ENCODE results near the gene CEP63. TPM values are rescaled to one million over a fixed set of nuclear protein-coding genes. Genes with fewer than 3 reads are reported as not detected.
"Not testable (repeated sequence)": the region's sequence is repeated elsewhere in the genome, so short reads cannot be mapped to it uniquely, and the experiment has no call there.

CEP63 gene
- total and polyA plus RNA-seq, 9 donors = 16.6 to 74.1 (median 22.2) TPM

GRCh38 chr3:134544316-134544715 is 58.5 kb downstream of the CEP63 start:
- no peaks in the 10 kb centered on the region for H3K4me1 ChIP-seq (ENCODE audit: insufficient read depth)
- DNase-seq = no peak
- no peaks in the 10 kb centered on the region for H3K27me3 ChIP-seq
- H3K36me3 ChIP-seq = no peaks in the 10 kb centered on the region
- H3K27ac ChIP-seq = no peak overlapping the region
- no peak overlapping the region for H3K4me3 ChIP-seq
- H3K9me3 ChIP-seq = no peaks in the 10 kb centered on the region
- TF ChIP-seq CTCF (IDR thresholded peaks at IDR 0.05) (no peak), POLR2A (IDR thresholded peaks at IDR 0.05) (no peak), EP300 (IDR thresholded peaks at IDR 0.05) (no peak)
- 91 to 96% (median 92%) methylated on average over 2 of the region's 2 CpGs for WGBS, 3 donors
- intact Hi-C loops (cut with DNase I) = no loop called here

- H3K36me3 ChIP-seq; H3K9me3 ChIP-seq; intact Hi-C loops (cut with DNase I); H3K27me3 ChIP-seq; H3K4me1 ChIP-seq (ENCODE audit: insufficient read depth); DNase-seq; H3K27ac ChIP-seq; H3K4me3 ChIP-seq: not testable (repeated sequence)
- 88 to 98% (median 89%) methylated on average over 12 of the region's 12 CpGs for WGBS, 3 donors
Measured at GRCh38 chr3:134544783-134545182, 58.9 kb downstream of the CEP63 start.

GRCh38 chr3:134545818-134546217 is 60.0 kb downstream of the CEP63 start:
- Histone ChIP-seq H3K4me1 (ENCODE audit: insufficient read depth) (no peaks in the 10 kb centered on the region), H3K9me3 (no peaks in the 10 kb centered on the region), H3K27ac (no peak overlapping the region), H3K36me3 (no peaks in the 10 kb centered on the region), H3K27me3 (no peaks in the 10 kb centered on the region), H3K4me3 (no peak overlapping the region)
- WGBS, 3 donors = 97 to 99% (median 97%) methylated on average over 2 of the region's 2 CpGs
- intact Hi-C loops (cut with DNase I) = no loop called here
- TF ChIP-seq POLR2A (IDR thresholded peaks at IDR 0.05) (no peak), EP300 (IDR thresholded peaks at IDR 0.05) (no peak), CTCF (IDR thresholded peaks at IDR 0.05) (no peak)
- DNase-seq = no peak

- Histone ChIP-seq H3K9me3 (no peaks in the 10 kb centered on the region), H3K27me3 (no peaks in the 10 kb centered on the region), H3K4me3 (no peak overlapping the region), H3K36me3 (no peaks in the 10 kb centered on the region), H3K4me1 (ENCODE audit: insufficient read depth) (no peaks in the 10 kb centered on the region), H3K27ac (no peak overlapping the region)
- TF ChIP-seq EP300 (IDR thresholded peaks at IDR 0.05) = no peak
- no peak for TF ChIP-seq POLR2A (IDR thresholded peaks at IDR 0.05)
- TF ChIP-seq CTCF (IDR thresholded peaks at IDR 0.05) = no peak
- no peak for DNase-seq
- intact Hi-C loops (cut with DNase I) = no loop called here
Measured at GRCh38 chr3:134552784-134553183, 66.9 kb downstream of the CEP63 start.

GRCh38 chr3:134559591-134559990 is 73.7 kb downstream of the CEP63 start:
- Histone ChIP-seq H3K4me1 (ENCODE audit: insufficient read depth) (no peaks in the 10 kb centered on the region), H3K4me3 (no peak overlapping the region), H3K36me3 (no peaks in the 10 kb centered on the region), H3K27me3 (no peaks in the 10 kb centered on the region), H3K9me3 (no peaks in the 10 kb centered on the region), H3K27ac (no peak overlapping the region)
- no peak for TF ChIP-seq EP300 (IDR thresholded peaks at IDR 0.05)
- no peak for TF ChIP-seq CTCF (IDR thresholded peaks at IDR 0.05)
- no peak for TF ChIP-seq POLR2A (IDR thresholded peaks at IDR 0.05)
- no peak for DNase-seq
- 92 to 94% (median 92%) methylated on average over 3 of the region's 3 CpGs for WGBS, 3 donors
- intact Hi-C loops (cut with DNase I) = no loop called here
